ENCODE measurements around the gene SCMH1.

SCMH1 gene

GRCh38 chr1:41021526-41022308 is 220.4 kb downstream of the SCMH1 start, which contains the start of gene SLFNL1:
SLFNL1 (minus strand) TSS chr1:41021725; CDS start chr1:41020660, 1,065 bp downstream.
- Histone ChIP-seq H3K4me3 (no peak within 1 kb of the TSS; a peak in 1 of 20 replicates), H3K4me2 (peak within 1 kb of the TSS; percentile 38 to 89 (median 82)), H4K20me1 (peaks cover 0 to 48% (median 25%) of the 10 kb centered on the region in 11 experiments; a peak in 11 of 22 replicates), H3K27me3 (no peaks in the 10 kb centered on the region), H3K4me1 (peaks cover 31 to 77% (median 64%) of the 10 kb centered on the region in 10 experiments), H3K9ac (peak within 1 kb of the TSS in 6 of 11 experiments; percentile 9 to 56 (median 46); a peak in 10 of 22 replicates), H3K27ac (peak within 1 kb of the TSS in 9 of 11 experiments; percentile 10 to 70 (median 48); a peak in 16 of 22 replicates), H3K9me3 (replicated peaks in 1 of 11) (no peaks in the 10 kb centered on the region), H3K36me3 (peaks cover 7 to 65% (median 42%) of the 10 kb centered on the region in 11 experiments; a peak in 20 of 22 replicates)
- no peak for TF ChIP-seq Cebpa-rat (IDR thresholded peaks at IDR 0.05)

DNA sequence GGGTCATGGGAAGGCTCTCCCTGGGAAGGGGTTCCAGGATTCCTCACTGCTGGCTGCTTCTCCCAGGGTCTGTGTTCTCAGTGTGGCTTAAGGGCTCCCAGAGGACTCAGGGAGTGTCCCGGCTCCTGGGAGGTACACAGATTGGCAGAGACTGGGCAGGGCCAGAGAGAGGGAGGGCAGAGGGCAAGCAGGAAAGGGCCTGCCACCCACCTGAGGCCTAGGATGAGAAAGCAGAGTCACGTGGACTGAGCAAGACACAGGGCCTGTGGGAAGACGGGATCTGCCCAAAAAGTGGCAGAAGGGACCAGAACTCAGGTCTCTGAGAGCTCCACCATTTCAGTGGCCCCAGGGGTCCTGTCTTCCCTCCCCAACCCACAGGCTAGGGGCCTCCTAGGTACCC is 221.5 kb downstream of the SCMH1 start:
- Histone ChIP-seq H3K36me3 (peaks cover 4 to 65% (median 42%) of the 10 kb centered on the region in 11 experiments; a peak in 20 of 22 replicates), H3K27me3 (no peaks in the 10 kb centered on the region), H4K20me1 (peaks cover 0 to 59% (median 29%) of the 10 kb centered on the region in 11 experiments; a peak in 15 of 22 replicates), H3K4me2 (peak overlapping the region; percentile 15 to 89 (median 82); a peak in 21 of 22 replicates), H3K4me1 (peaks cover 39 to 88% (median 75%) of the 10 kb centered on the region in 10 experiments), H3K9ac (peak overlapping the region in 6 of 11 experiments; percentile 9 to 56 (median 46); a peak in 9 of 22 replicates), H3K9me3 (replicated peaks in 1 of 11) (no peaks in the 10 kb centered on the region), H3K27ac (peak overlapping the region in 9 of 11 experiments; percentile 10 to 70 (median 48); a peak in 16 of 22 replicates), H3K4me3 (no peak overlapping the region; a peak in 1 of 20 replicates)
- no peak for TF ChIP-seq Cebpa-rat (IDR thresholded peaks at IDR 0.05)

DNA sequence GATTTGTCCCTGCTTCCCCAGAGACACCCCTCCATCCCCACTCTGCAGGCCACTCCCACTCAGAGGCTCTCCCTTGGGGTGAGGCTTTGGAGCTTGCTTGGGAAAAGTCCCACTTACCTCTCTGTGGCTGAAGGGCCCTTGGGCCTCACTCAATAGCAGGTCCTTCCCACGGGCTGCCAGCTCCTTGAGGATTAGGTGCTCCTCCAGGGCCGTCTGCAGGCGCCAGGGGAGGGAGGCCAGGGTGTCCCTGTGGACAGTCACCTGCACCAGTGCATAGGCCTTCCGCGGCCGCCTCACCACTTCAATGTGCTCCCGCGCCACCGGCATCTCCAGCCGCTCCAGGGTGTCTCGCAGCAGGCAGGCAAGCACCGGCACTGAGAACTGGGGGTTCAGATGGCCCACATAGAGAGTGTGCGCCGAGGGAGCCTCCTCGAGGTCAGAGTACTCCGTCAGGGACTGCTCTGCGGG is 222.0 kb downstream of the SCMH1 start:
- peaks cover 4 to 64% (median 41%) of the 10 kb centered on the region in 11 experiments; a peak in 20 of 22 replicates for H3K36me3 ChIP-seq
- H3K27ac ChIP-seq, result peak overlapping the region in 5 of 11 experiments; percentile 41 to 70 (median 65); a peak in 8 of 22 replicates
- peaks cover 0 to 64% (median 34%) of the 10 kb centered on the region in 11 experiments; a peak in 15 of 22 replicates for H4K20me1 ChIP-seq
- peak overlapping the region in 6 of 11 experiments; percentile 4 to 56 (median 46); a peak in 7 of 22 replicates for H3K9ac ChIP-seq
- no peaks in the 10 kb centered on the region for H3K9me3 ChIP-seq (replicated peaks in 1 of 11)
- no peaks in the 10 kb centered on the region for H3K27me3 ChIP-seq
- peak overlapping the region; percentile 7 to 89 (median 82); a peak in 21 of 22 replicates for H3K4me2 ChIP-seq
- peaks cover 45 to 93% (median 80%) of the 10 kb centered on the region in 10 experiments for H3K4me1 ChIP-seq
- no peak overlapping the region; a peak in 2 of 20 replicates for H3K4me3 ChIP-seq
- TF ChIP-seq Cebpa-rat (IDR thresholded peaks at IDR 0.05), result no peak

DNA sequence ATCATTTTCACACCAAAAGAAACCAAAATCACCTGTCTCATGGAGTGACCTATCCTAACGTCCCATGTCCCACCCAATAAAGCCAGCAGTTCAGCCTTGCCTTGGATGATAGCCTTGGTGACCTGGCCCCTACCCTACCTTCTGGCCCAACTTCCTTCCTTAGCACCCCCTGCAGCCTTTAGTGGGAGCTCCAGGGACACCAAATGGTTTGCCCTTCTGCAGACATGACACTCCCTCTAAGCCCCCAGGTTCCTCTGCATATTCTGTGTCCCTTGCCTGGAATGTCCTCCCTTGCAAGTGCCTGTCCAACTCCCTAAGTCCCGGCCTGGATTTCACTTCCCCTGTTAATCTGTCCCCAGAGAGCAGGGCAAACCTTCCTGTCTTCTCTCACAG is 222.8 kb downstream of the SCMH1 start:
- Histone ChIP-seq H3K9ac (peak overlapping the region in 4 of 11 experiments; percentile 1 to 56 (median 4); a peak in 3 of 22 replicates), H3K4me2 (peak overlapping the region; percentile 7 to 89 (median 82); a peak in 20 of 22 replicates), H3K27ac (peak overlapping the region in 1 of 11 experiments; percentile 66; a peak in 1 of 22 replicates), H3K27me3 (no peaks in the 10 kb centered on the region), H4K20me1 (peaks cover 0 to 72% (median 42%) of the 10 kb centered on the region in 11 experiments; a peak in 16 of 22 replicates), H3K9me3 (replicated peaks in 1 of 11) (no peaks in the 10 kb centered on the region), H3K4me1 (peaks cover 53 to 100% (median 88%) of the 10 kb centered on the region in 10 experiments), H3K36me3 (peaks cover 0 to 58% (median 41%) of the 10 kb centered on the region in 11 experiments; a peak in 20 of 22 replicates), H3K4me3 (no peak overlapping the region; a peak in 1 of 20 replicates)
- no peak for TF ChIP-seq Cebpa-rat (IDR thresholded peaks at IDR 0.05)

DNA sequence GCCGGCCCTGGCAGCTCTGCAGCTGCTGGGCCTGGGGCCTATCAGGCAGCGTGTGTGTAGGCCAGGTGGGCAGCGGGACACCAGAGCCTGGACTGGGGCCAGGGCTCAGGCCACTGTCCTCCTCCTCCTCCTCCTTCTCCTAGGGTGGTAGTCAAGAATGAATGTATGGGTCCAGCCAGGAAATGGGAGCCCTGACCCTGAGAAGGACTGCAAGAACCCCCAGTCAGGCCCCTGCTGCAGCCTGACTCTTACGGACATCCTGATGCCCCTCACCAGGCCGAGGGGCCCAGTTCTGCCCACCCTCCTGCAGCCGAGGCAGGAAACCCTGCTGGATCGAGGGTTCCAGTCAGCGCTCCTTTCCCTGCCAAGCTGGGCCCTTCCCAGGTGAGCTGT is 224.1 kb downstream of the SCMH1 start:
- Histone ChIP-seq H3K4me3 (no peak overlapping the region), H4K20me1 (peaks cover 0 to 85% (median 47%) of the 10 kb centered on the region in 11 experiments; a peak in 16 of 22 replicates), H3K4me1 (peaks cover 66 to 100% (median 98%) of the 10 kb centered on the region in 10 experiments), H3K36me3 (peaks cover 0 to 62% (median 47%) of the 10 kb centered on the region in 11 experiments; a peak in 20 of 22 replicates), H3K9me3 (replicated peaks in 1 of 11) (no peaks in the 10 kb centered on the region), H3K27me3 (no peaks in the 10 kb centered on the region), H3K9ac (0 out of 22 replicates have a peak overlapping the region, but pooled peaks of 2 of the 11 experiments have one; percentile 20 to 31), H3K4me2 (peak overlapping the region in 10 of 11 experiments; percentile 3 to 89 (median 82); a peak in 14 of 22 replicates), H3K27ac (peak overlapping the region in 4 of 11 experiments; percentile 9 to 85 (median 56); a peak in 4 of 22 replicates)
- TF ChIP-seq Cebpa-rat (IDR thresholded peaks at IDR 0.05), result no peak

DNA sequence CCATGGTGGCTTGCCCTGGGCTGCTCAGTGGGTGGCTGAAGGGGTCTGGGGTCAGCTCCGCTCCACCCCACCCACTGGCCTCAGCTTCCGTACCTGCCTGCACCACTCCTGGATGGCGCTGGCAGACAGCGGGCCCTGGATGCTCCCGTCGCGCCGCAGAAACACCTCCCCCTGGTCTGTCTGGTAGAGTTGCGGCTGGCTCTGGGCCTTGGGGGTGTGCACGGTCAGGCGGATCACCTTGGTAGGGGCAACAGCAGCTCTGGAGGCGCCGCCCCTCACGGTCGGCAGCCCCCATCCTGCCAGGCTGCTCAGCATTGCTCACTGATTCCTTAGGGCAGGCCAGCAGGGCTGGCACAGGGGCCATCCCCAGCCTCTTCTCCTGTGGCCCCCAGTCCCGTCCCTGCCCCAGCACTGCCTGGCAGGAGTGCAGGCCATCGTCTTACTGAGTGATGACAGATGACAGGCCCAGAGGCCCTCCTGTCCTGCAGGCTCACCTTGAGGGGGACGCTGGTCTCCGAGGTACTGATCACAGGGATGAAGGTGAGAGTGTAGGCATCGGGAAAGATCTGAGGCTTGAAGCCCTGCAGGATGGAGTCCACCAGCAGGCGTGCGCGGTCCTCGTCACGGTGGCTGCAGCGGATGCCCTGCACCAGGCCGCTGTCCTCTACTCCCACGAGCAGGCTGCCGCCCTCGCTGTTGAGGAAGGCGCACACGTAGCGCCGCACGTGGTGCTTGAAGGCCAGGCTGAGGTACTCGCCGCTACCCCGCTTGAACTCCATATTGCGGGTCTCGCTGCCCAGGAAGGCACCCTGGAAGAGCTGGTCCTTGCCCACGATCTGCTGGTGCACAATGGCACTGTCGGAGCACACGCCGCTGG is 224.7 kb downstream of the SCMH1 start:
- H3K4me1 ChIP-seq, result peaks cover 72 to 100% (median 100%) of the 10 kb centered on the region in 10 experiments
- H3K4me2 ChIP-seq, result peak overlapping the region in 9 of 11 experiments; percentile 4 to 89 (median 82); a peak in 14 of 22 replicates
- H3K9me3 ChIP-seq (replicated peaks in 1 of 11), result no peaks in the 10 kb centered on the region
- H3K9ac ChIP-seq, result peak overlapping the region in 3 of 11 experiments; percentile 10 to 32 (median 31); a peak in 2 of 22 replicates
- no peaks in the 10 kb centered on the region for H3K27me3 ChIP-seq
- H3K4me3 ChIP-seq, result no peak overlapping the region
- TF ChIP-seq Cebpa-rat (IDR thresholded peaks at IDR 0.05), result no peak
- H3K27ac ChIP-seq, result peak overlapping the region in 6 of 11 experiments; percentile 28 to 85 (median 75); a peak in 9 of 22 replicates
- H4K20me1 ChIP-seq, result peaks cover 0 to 90% (median 47%) of the 10 kb centered on the region in 11 experiments; a peak in 16 of 22 replicates
- peaks cover 0 to 68% (median 52%) of the 10 kb centered on the region in 11 experiments; a peak in 20 of 22 replicates for H3K36me3 ChIP-seq

DNA sequence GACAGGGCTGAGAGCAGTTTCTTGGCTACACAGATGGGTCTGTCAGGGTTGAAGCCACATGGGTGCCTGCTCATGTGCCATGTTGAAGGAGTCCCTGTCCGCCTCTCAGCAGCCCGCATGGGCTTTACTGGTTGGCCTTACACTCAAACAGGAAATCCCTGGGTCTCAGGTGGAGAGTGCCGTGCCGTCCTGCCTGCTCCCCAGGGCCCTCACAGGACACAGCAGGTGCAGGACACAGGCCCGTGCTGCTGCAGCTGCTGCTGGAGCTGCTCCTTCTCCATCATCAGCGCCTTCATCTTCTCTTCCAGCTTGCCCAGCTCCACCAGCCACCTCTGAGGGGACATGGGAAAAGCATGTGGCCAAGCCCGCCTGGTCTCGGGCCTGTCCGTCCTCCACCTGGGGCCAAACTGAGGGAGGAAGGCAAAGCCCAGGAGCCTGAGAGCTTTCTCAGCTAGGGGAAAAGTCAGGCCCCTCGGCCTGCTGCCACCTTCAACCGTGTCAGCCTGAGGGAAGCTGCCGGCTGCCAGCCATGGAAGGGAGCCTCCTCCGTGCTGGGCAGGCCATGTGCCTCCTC is 226.1 kb downstream of the SCMH1 start:
- H3K27ac ChIP-seq, result peak overlapping the region in 8 of 11 experiments; percentile 38 to 85 (median 73); a peak in 17 of 22 replicates

More for the DNA sequence above, 226.1 kb downstream of the SCMH1 start:
- Histone ChIP-seq H3K27me3 (no peaks in the 10 kb centered on the region), H3K4me3 (peak overlapping the region in 2 of 10 experiments; percentile 26 to 30; a peak in 2 of 20 replicates), H3K36me3 (peaks cover 12 to 82% (median 66%) of the 10 kb centered on the region in 11 experiments), H3K9me3 (replicated peaks in 1 of 11) (no peaks in the 10 kb centered on the region), H3K4me2 (peak overlapping the region; percentile 73 to 90 (median 83)), H4K20me1 (peaks cover 0 to 85% (median 47%) of the 10 kb centered on the region in 11 experiments; a peak in 16 of 22 replicates), H3K4me1 (peaks cover 69 to 100% (median 100%) of the 10 kb centered on the region in 10 experiments), H3K9ac (peak overlapping the region in 8 of 11 experiments; percentile 27 to 71 (median 60); a peak in 13 of 22 replicates)
- no peak for TF ChIP-seq Cebpa-rat (IDR thresholded peaks at IDR 0.05)
